SK-N-SH (cell line): ENCODE measurements around the gene MCRIP2. TPM values are rescaled to one million over a fixed set of nuclear protein-coding genes. Genes with fewer than 3 reads are reported as not detected.
A peak's percentile ranks its signal among the peaks of the same experiment; 100 is the strongest.

Experiments used
- CTCF ChIA-PET: fragments of 300-600, 350-600 bp; formaldehyde crosslinking; extraction: SDS; loops from one replicate; lab custom pipeline; 2021; lab: Yijun Ruan, JAX
- POLR2A ChIA-PET: fragments of 350-600 bp; sonication (Branson Sonifier 250); formaldehyde crosslinking; extraction: SDS; loops from one replicate; lab custom pipeline; 2020; ENCODE audit warnings: antibody characterized with exemption, inconsistent platforms; lab: Yijun Ruan, JAX
- DNase-seq: peaks from one replicate; pipeline ENCODE4 v3.0.0; 2012
- H2AFZ ChIP-seq: fragments of 200-600 bp; sonication (generic); 2 replicates; pipeline ENCODE4 v1.8.1; 2016; ENCODE audit warnings: antibody characterized with exemption, mild to moderate bottlenecking, low read depth
- H3F3A ChIP-seq: fragments of 200-600 bp; sonication (generic); replicated peaks from 2 replicates; pipeline ENCODE3; 2016; ENCODE audit warnings: antibody characterized with exemption, mild to moderate bottlenecking; ENCODE audit not compliant: insufficient read depth
- H3K27ac ChIP-seq, 2 experiments: fragments of 200-500 bp in 1 of 2; fragments of 200-600 bp in 1 of 2; sonication (Bioruptor generic) in 1 of 2; sonication (generic), shearing (Covaris generic) in 1 of 2; 2 replicates each; pipeline versions ENCODE4 v1.5.1 to v1.6.1; 2014 to 2016; ENCODE audit warnings: low read depth in 2 of 2, inconsistent platforms in 1 of 2, low read length in 1 of 2, mild to moderate bottlenecking in 1 of 2, mixed read lengths in 1 of 2
- H3K27me3 ChIP-seq: fragments of 200-600 bp; sonication (generic), shearing (Covaris generic); 2 replicates; pipeline ENCODE4 v1.6.1; 2016; ENCODE audit warnings: mixed run types; ENCODE audit not compliant: insufficient read depth
- H3K36me3 ChIP-seq, 2 experiments: fragments of 200-500 bp in 1 of 2; fragments of 200-600 bp in 1 of 2; sonication (Bioruptor generic) in 1 of 2; sonication (generic) in 1 of 2; replicated peaks in 1 of 2; 2 replicates each; pipeline versions ENCODE3 to v1.5.1; 2014 to 2016; ENCODE audit warnings: low read length in 1 of 2, mild to moderate bottlenecking in 1 of 2; ENCODE audit not compliant: insufficient read depth in 2 of 2, control insufficient read depth in 1 of 2
- H3K4me1 ChIP-seq, 2 experiments: fragments of 200-500 bp in 1 of 2; fragments of 200-600 bp in 1 of 2; sonication (Bioruptor generic) in 1 of 2; sonication (generic), shearing (Covaris generic) in 1 of 2; 2 replicates each; pipeline versions ENCODE4 v1.5.1 to v1.6.1; 2014 to 2016; ENCODE audit warnings: low read depth in 1 of 2, low read length in 1 of 2, mixed run types in 1 of 2; ENCODE audit not compliant: insufficient read depth in 2 of 2, control insufficient read depth in 1 of 2
- H3K4me2 ChIP-seq: fragments of 200-600 bp; sonication (generic), shearing (Covaris generic); 2 replicates; pipeline ENCODE4 v1.6.1; 2017; ENCODE audit warnings: mixed run types
- H3K4me3 ChIP-seq, 2 experiments: fragments of 200-500 bp in 1 of 2; fragments of 200-600 bp in 1 of 2; sonication (Bioruptor generic) in 1 of 2; sonication (generic), shearing (Covaris generic) in 1 of 2; 2 replicates each; pipeline versions ENCODE4 v1.5.1 to v1.8.1; 2014 to 2016; ENCODE audit warnings: low read depth in 2 of 2, inconsistent platforms in 1 of 2, low read length in 1 of 2, mild to moderate bottlenecking in 1 of 2, mixed read lengths in 1 of 2, moderate library complexity in 1 of 2
- H3K79me2 ChIP-seq: fragments of 200-600 bp; sonication (generic); 2 replicates; pipeline ENCODE4 v1.8.1; 2017; ENCODE audit warnings: mild to moderate bottlenecking; ENCODE audit not compliant: insufficient read depth
- H3K9ac ChIP-seq: fragments of 200-600 bp; sonication (generic); 2 replicates; pipeline ENCODE4 v1.6.1; 2017; ENCODE audit warnings: mixed run types
- H3K9me2 ChIP-seq: fragments of 200-600 bp; sonication (generic); 2 replicates; pipeline ENCODE4 v1.6.1; 2017; ENCODE audit warnings: mixed run types
- H3K9me3 ChIP-seq: fragments of 200-600 bp; sonication (generic); 2 replicates; pipeline ENCODE4 v1.6.1; 2017; ENCODE audit warnings: mixed run types, mild to moderate bottlenecking, moderate library complexity
- H4K20me1 ChIP-seq: fragments of 200-600 bp; sonication (generic); 2 replicates; pipeline ENCODE4 v1.6.1; 2017; ENCODE audit warnings: mild to moderate bottlenecking, mixed run types; ENCODE audit not compliant: insufficient read depth
- ELF1 ChIP-seq: IDR thresholded peaks from 2 replicates; pipeline ENCODE4 v1.4.0; 2012
- EP300 ChIP-seq, 2 experiments: IDR thresholded peaks; 2 replicates each; pipeline versions ENCODE4 v1.4.0 to v1.6.1; 2012; ENCODE audit warnings: borderline replicate concordance in 1 of 2, low read depth in 1 of 2, low read length in 1 of 2
- EZH2phosphoT487 ChIP-seq: fragments of 200-600 bp; sonication (generic); IDR thresholded peaks from 2 replicates; pipeline ENCODE4 v1.6.1; 2017; ENCODE audit warnings: low read depth, mixed run types, mild to moderate bottlenecking, antibody characterized with exemption, moderate library complexity, borderline replicate concordance
- FOSL2 ChIP-seq: IDR thresholded peaks from 2 replicates; pipeline ENCODE4 v1.4.0; 2012; ENCODE audit warnings: low read depth, mild to moderate bottlenecking, moderate library complexity, borderline replicate concordance
- GATA2 ChIP-seq: sonication (generic); formaldehyde crosslinking; IDR thresholded peaks from 2 replicates; pipeline ENCODE4 v1.5.0; 2020; ENCODE audit warnings: mild to moderate bottlenecking, missing genetic modification reagents
- JUND ChIP-seq: IDR thresholded peaks from 2 replicates; pipeline ENCODE4 v1.4.0; 2012
- MAX ChIP-seq: IDR thresholded peaks from 2 replicates; pipeline ENCODE4 v1.4.0; 2012; ENCODE audit warnings: low read depth
- NFIC ChIP-seq: IDR thresholded peaks from 2 replicates; pipeline ENCODE4 v1.4.0; 2012; ENCODE audit warnings: borderline replicate concordance
- NRF1 ChIP-seq: IDR thresholded peaks from 2 replicates; pipeline ENCODE4 v1.6.1; 2012; ENCODE audit warnings: low read depth, mild to moderate bottlenecking, low read length
- PBX3 ChIP-seq: IDR thresholded peaks from 2 replicates; pipeline ENCODE4; 2012
- POLR2AphosphoS5 ChIP-seq: IDR thresholded peaks from 2 replicates; pipeline ENCODE4 v1.6.1; 2012; ENCODE audit warnings: low read depth, low read length
- RAD21 ChIP-seq: IDR thresholded peaks from 2 replicates; pipeline ENCODE4 v1.6.1; 2012; ENCODE audit warnings: mild to moderate bottlenecking, low read length
- RCOR1 ChIP-seq: fragments of 150-350 bp; IDR thresholded peaks from 2 replicates; pipeline ENCODE4 v1.6.1; 2017; ENCODE audit warnings: antibody characterized with exemption, low read length
- REST ChIP-seq: IDR thresholded peaks from 2 replicates; pipeline ENCODE4 v1.6.1; 2012; ENCODE audit warnings: mild to moderate bottlenecking, low read depth, low read length, moderate library complexity
- RFX5 ChIP-seq: IDR thresholded peaks from 2 replicates; pipeline ENCODE4 v1.6.1; 2012; ENCODE audit warnings: mild to moderate bottlenecking, improper control_type of control experiment, low read length
- SIN3A ChIP-seq: IDR thresholded peaks from 2 replicates; pipeline ENCODE4 v1.6.1; 2012; ENCODE audit warnings: low read depth, mild to moderate bottlenecking, low read length, moderate library complexity, borderline replicate concordance
- SMC3 ChIP-seq: IDR thresholded peaks from 2 replicates; pipeline ENCODE4 v1.6.1; 2012; ENCODE audit warnings: low read depth, low read length, improper control_type of control experiment
- TCF12 ChIP-seq: IDR thresholded peaks from 2 replicates; pipeline ENCODE4 v1.4.0; 2012
- USF1 ChIP-seq: IDR thresholded peaks from 2 replicates; pipeline ENCODE4 v1.4.0; 2012; ENCODE audit warnings: low read depth, borderline replicate concordance
- ZBTB33 ChIP-seq: IDR thresholded peaks from 2 replicates; pipeline ENCODE4 v1.4.0; 2012; ENCODE audit warnings: low read depth, borderline replicate concordance
- WGBS: methylation state at CpG from one replicate; pipeline ENCODE4 v1.1.6; 2017; ENCODE audit warnings: low lambda C conversion rate; 5-methylcytosine and 5-hydroxymethylcytosine counted together
- polyA plus RNA-seq, 3 experiments: library from polyadenylated mRNA; depleted of rRNA; stranded (reverse); fragments of >200 nt; gene quantifications; 2 replicates each; pipeline ENCODE4 v1.2.3, GENCODE V29; 2012

The MCRIP2 gene
- polyA plus RNA-seq, 1 of the 3 experiments (the other 2 are of a cell fraction): 36.9 TPM

GRCh38 chr16:674214-674881 lies 32.7 kb downstream of the MCRIP2 start (continued):
- TF ChIP-seq ZBTB33 (no peak), RCOR1 (no peak), SMC3 (no peak)

GRCh38 chr16:674968-675883 lies 33.6 kb downstream of the MCRIP2 start, which contains the start of gene RHBDL1:
RHBDL1 (plus strand) TSS chr16:675671; CDS start chr16:675791, 120 bp downstream.
- H3K27ac ChIP-seq: no peak within 1 kb of the TSS; a peak in 1 of 4 replicates
- peaks cover 2% of the 10 kb centered on the region; the same call in 1 of the 2 replicates for H3K79me2 ChIP-seq
- POLR2A ChIA-PET: interaction anchor here (0.7 to 1.2 kb wide), 5 partner anchors 9 to 745 kb away, joined by 3 to 5 read pairs (median 3); partner anchors contain the start of genes JMJD8 and UQCC4
- H3F3A ChIP-seq: peaks cover 4% of the 10 kb centered on the region
- 3% methylated on average over 6 of the region's 73 CpGs for WGBS
- peak; percentile 80 for DNase-seq
- CTCF ChIA-PET: interaction anchor here (0.6 to 4.6 kb wide), 7 partner anchors 7 to 280 kb away, joined by 3 to 20 read pairs (median 4); partner anchors contain the start of genes RHOT2 and WDR24
- no peak within 1 kb of the TSS for H2AFZ ChIP-seq
- H3K4me2 ChIP-seq: no peak within 1 kb of the TSS
- no peak within 1 kb of the TSS for H3K9ac ChIP-seq
- peaks cover 5 to 40% of the 10 kb centered on the region in 2 experiments for H3K36me3 ChIP-seq
- H3K9me3 ChIP-seq: no peaks in the 10 kb centered on the region
- H4K20me1 ChIP-seq: no peaks in the 10 kb centered on the region
- H3K9me2 ChIP-seq: no peaks in the 10 kb centered on the region
- H3K4me1 ChIP-seq: peaks cover 4 to 16% of the 10 kb centered on the region in 2 experiments; a peak in 2 of 4 replicates
- H3K4me3 ChIP-seq: peak within 1 kb of the TSS in 1 of 2 experiments; percentile 27; a peak in 1 of 4 replicates
- no peaks in the 10 kb centered on the region for H3K27me3 ChIP-seq
- TF ChIP-seq FOSL2: no peak
- no peak for TF ChIP-seq NRF1
- no peak for TF ChIP-seq ELF1
- no peak for TF ChIP-seq EZH2phosphoT487
- TF ChIP-seq JUND: no peak
- TF ChIP-seq GATA2 (CRISPR knock-in tag): no peak
- TF ChIP-seq RAD21: no peak
- TF ChIP-seq SIN3A: peak; percentile 48; the same call in 1 of the 2 replicates
- TF ChIP-seq RFX5: no peak
- TF ChIP-seq PBX3: 0 out of 2 replicates have a peak, but pooled peaks have one; percentile 8
- no peak for TF ChIP-seq EP300 (IDR thresholded peaks at IDR 0.05; ENCODE audit: borderline replicate concordance in 1 of 2, low read depth in 1 of 2, low read length in 1 of 2)
- TF ChIP-seq POLR2AphosphoS5: no peak
- no peak for TF ChIP-seq REST
- TF ChIP-seq NFIC: peak; percentile 35; the same call in 1 of the 2 replicates
- TF ChIP-seq USF1: no peak
- no peak for TF ChIP-seq TCF12
- TF ChIP-seq RCOR1: no peak; the same call in 1 of the 2 replicates
- no peak for TF ChIP-seq MAX
